ENCODE results near the gene KIZ. TPM values are rescaled to one million over a fixed set of nuclear protein-coding genes. Genes with fewer than 3 reads are reported as not detected.
A peak's percentile ranks its signal among the peaks of the same experiment; 100 is the strongest.

Gene KIZ
- total RNA-seq, 1 donor from 2014 or later = 18.0 TPM

- TF ChIP-seq, protein P1, sequence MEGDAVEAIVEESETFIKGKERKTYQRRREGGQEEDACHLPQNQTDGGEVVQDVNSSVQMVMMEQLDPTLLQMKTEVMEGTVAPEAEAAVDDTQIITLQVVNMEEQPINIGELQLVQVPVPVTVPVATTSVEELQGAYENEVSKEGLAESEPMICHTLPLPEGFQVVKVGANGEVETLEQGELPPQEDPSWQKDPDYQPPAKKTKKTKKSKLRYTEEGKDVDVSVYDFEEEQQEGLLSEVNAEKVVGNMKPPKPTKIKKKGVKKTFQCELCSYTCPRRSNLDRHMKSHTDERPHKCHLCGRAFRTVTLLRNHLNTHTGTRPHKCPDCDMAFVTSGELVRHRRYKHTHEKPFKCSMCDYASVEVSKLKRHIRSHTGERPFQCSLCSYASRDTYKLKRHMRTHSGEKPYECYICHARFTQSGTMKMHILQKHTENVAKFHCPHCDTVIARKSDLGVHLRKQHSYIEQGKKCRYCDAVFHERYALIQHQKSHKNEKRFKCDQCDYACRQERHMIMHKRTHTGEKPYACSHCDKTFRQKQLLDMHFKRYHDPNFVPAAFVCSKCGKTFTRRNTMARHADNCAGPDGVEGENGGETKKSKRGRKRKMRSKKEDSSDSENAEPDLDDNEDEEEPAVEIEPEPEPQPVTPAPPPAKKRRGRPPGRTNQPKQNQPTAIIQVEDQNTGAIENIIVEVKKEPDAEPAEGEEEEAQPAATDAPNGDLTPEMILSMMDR (IDR thresholded peaks at IDR 0.05) = no peak
- CTCF ChIA-PET = no interaction called here
- Mint-ChIP-seq H3K36me3 (ENCODE audit: low read depth) (no peaks in the 10 kb centered on the region), H3K27ac (no peak overlapping the region), H3K9me3 (no peaks in the 10 kb centered on the region), H3K27me3 (peaks cover 8% of the 10 kb centered on the region), H3K4me1 (peaks cover 10% of the 10 kb centered on the region), H3K4me3 (peak overlapping the region; percentile 3)
- ATAC-seq (ENCODE audit: low read depth) = no peak
- DNase-seq = no peak
- intact Hi-C loops (cut with micrococcal nuclease) = loop anchor here (2.0 to 10.0 kb wide), 2 partner anchors 459 to 1071 kb away; partner anchors contain the start of genes CFAP61 and CRNKL1
- POLR2A ChIA-PET = no interaction called here
These were observed 1.7 kb upstream of the KIZ start for GRCh38 chr20:21124190-21124589.

DNA sequence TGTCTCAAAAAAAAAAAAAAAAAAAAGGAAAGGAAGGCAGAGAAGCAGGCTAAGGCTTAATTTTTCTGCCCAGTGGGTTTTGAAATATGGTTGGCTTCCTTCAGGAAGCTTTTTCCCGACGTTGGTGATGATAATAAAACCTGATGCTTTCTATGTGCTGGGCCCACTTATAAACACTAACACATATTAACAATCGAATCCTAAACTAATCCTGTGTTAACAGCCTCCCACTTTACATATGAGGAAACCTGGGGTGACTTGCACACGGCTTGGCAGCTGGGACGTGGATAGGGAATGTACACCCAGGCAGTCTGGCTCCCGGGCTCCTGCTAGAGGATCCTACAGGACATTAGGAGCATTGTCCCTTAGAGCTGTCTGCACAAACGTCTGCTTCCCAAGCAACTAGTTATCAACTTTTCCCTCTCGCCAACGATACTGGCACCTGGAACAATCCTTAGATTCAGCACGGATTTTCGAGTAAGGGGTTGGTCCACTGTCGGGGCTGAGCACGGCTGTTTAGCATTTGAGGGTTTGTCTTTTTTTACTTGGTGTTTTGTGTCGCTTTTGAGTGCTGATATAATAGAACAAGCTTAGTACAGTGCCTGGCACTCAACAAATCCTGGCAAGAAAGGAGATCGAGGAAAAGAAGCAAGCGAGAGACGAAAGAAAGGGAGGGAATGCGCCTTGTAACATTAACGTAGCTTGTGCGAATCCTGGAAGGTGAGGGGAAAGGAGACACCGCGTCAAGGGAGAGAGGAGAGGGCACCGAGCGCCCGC, 622 bp upstream of the KIZ start:
- H3K27me3 Mint-ChIP-seq = peaks cover 8% of the 10 kb centered on the region
- TF ChIP-seq, protein P1 (IDR thresholded peaks at IDR 0.05) = no peak

DNA sequence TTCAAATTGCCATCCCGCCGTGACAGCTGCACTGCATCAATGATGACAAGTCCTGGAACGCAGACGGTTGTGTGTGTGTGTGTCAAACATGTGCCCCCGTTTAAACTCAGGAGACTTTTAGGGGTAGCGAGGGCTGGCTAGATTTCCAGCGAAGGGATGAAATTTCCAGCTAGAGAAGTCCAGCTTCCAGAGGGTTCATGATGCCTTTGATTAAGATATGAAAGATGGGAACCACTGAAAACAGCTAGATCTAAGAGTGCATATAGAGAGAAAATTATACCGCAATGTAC, 644 bp downstream of the KIZ start:
- DNase-seq = no peak
- H3K27me3 Mint-ChIP-seq = peaks cover 6% of the 10 kb centered on the region
- TF ChIP-seq, protein P1 (IDR thresholded peaks at IDR 0.05) = no peak
- peak overlapping the region; percentile 44 for H3K27ac Mint-ChIP-seq
- peaks cover 10% of the 10 kb centered on the region for H3K4me1 Mint-ChIP-seq
- ATAC-seq (ENCODE audit: low read depth) = no peak
- CTCF ChIA-PET = interaction anchor here (1.4 kb wide), 1 partner anchor 109 kb away, joined by 4 read pairs; no protein-coding TSS in a partner anchor
- no peaks in the 10 kb centered on the region for H3K9me3 Mint-ChIP-seq
- intact Hi-C loops (cut with micrococcal nuclease) = loop anchor here (1.0 to 10.0 kb wide), 5 partner anchors 78 to 462 kb away; partner anchors contain the start of genes RALGAPA2 and XRN2
- POLR2A ChIA-PET = interaction anchor here (0.6 kb wide), 3 partner anchors 22 to 99 kb away, joined by 3 to 5 read pairs (median 3); no protein-coding TSS in a partner anchor
- peak overlapping the region; percentile 87 for H3K4me3 Mint-ChIP-seq
- peaks cover 11% of the 10 kb centered on the region for H3K36me3 Mint-ChIP-seq (ENCODE audit: low read depth)

More for the DNA sequence above, 622 bp upstream of the KIZ start:
- Mint-ChIP-seq H3K27ac (no peak overlapping the region), H3K4me3 (peak overlapping the region; percentile 87), H3K9me3 (no peaks in the 10 kb centered on the region), H3K36me3 (ENCODE audit: low read depth) (peaks cover 4% of the 10 kb centered on the region), H3K4me1 (peaks cover 10% of the 10 kb centered on the region)
- intact Hi-C loops (cut with micrococcal nuclease) = loop anchor here (1.0 to 10.0 kb wide), 4 partner anchors 25 to 1072 kb away; partner anchors contain the start of genes CFAP61, CRNKL1 and XRN2
- ChIA-PET CTCF (interaction anchor here (1.4 kb wide), 1 partner anchor 111 kb away, joined by 4 read pairs; no protein-coding TSS in a partner anchor), POLR2A (interaction anchor here (0.9 kb wide), 2 partner anchors 24 to 116 kb away, joined by 3 read pairs; no protein-coding TSS in a partner anchor)
- ATAC-seq (ENCODE audit: low read depth) = peak; percentile 2
- no peak for DNase-seq

GRCh38 chr20:21127201-21127981, 1.5 kb downstream of the KIZ start:
- intact Hi-C loops (cut with micrococcal nuclease) = loop anchor here (2.0 to 10.0 kb wide), 3 partner anchors 175 to 463 kb away; partner anchors contain the start of genes RALGAPA2 and XRN2
- POLR2A ChIA-PET = interaction anchor here (0.6 kb wide), 1 partner anchor 98 kb away, joined by 3 read pairs; no protein-coding TSS in a partner anchor
- no peak for ATAC-seq (ENCODE audit: low read depth)

More at GRCh38 chr20:21127201-21127981, 1.5 kb downstream of the KIZ start:
- Mint-ChIP-seq H3K36me3 (ENCODE audit: low read depth) (peaks cover 16% of the 10 kb centered on the region), H3K27me3 (peaks cover 3% of the 10 kb centered on the region), H3K27ac (no peak overlapping the region), H3K9me3 (no peaks in the 10 kb centered on the region), H3K4me3 (peak overlapping the region; percentile 87), H3K4me1 (peaks cover 10% of the 10 kb centered on the region)
- TF ChIP-seq, protein P1 (IDR thresholded peaks at IDR 0.05) = no peak
- DNase-seq = no peak
- CTCF ChIA-PET = no interaction called here
